K562 (cell line): ENCODE data around the gene ZSWIM6. TPM values are rescaled to one million over a fixed set of nuclear protein-coding genes. Genes with fewer than 3 reads are reported as not detected.

Source experiments
- ATAC-seq: fragments of 200-7000 bp; cut with Tn5 transposase; 3 replicates; pipeline ENCODE4 v1.9.1; 2020; ENCODE audit warnings: moderate library complexity
- BruUV-seq: library from RNA; stranded (reverse); fragments of 400-500 nt; replicated peaks from 2 replicates; lab custom pipeline; 2021; lab: Mats Ljungman, UMichigan
- CTCF ChIA-PET: fragments of 300-600 bp; formaldehyde crosslinking; extraction: SDS; loops from one replicate; lab custom pipeline; 2021; ENCODE audit warnings: low intra/inter-chr PET ratio; lab: Yijun Ruan, JAX
- POLR2A ChIA-PET: fragments of 300-600, 350-650 bp; sonication (Branson Sonifier 250); formaldehyde crosslinking; extraction: SDS; loops from one replicate; lab custom pipeline; 2021; ENCODE audit warnings: antibody characterized with exemption, inconsistent platforms; lab: Yijun Ruan, JAX
- DNase-seq, 4 experiments: peaks; one replicate each; pipeline versions ENCODE4 v3.0.0 to v3.0.0-alpha.2; 2011 to 2018; ENCODE audit warnings: low spot score in 3 of 4, mixed read lengths in 3 of 4; ENCODE audit errors: extremely low read depth in 1 of 4
- FAIRE-seq: peaks from 2 replicates; lab custom pipeline; 2011; peaks lifted over from hg19 to GRCh38; lab: Jason Lieb, UNC
- H2AFZ ChIP-seq: 2 replicates; pipeline ENCODE4 v1.6.0; 2011; ENCODE audit warnings: low read depth, low read length, control low read depth, inconsistent platforms
- H3K27ac ChIP-seq: fragments of 200-600 bp; 3 replicates; pipeline ENCODE4 v1.8.0; 2011; ENCODE audit warnings: low read depth, mild to moderate bottlenecking, control low read depth, inconsistent platforms, low read length, moderate library complexity, mixed read lengths; ENCODE audit errors: extremely low read depth
- H3K27me3 ChIP-seq, 2 experiments: fragments of 300-600 bp in 1 of 2; 2 replicates in 1 of 2; 3 replicates in 1 of 2; pipeline versions ENCODE4 v1.6.0 to v1.8.0; 2011; ENCODE audit warnings: inconsistent platforms in 2 of 2, low read length in 2 of 2, mild to moderate bottlenecking in 1 of 2, mixed read lengths in 1 of 2, moderate library complexity in 1 of 2; ENCODE audit not compliant: control insufficient read depth in 2 of 2, insufficient read depth in 2 of 2
- H3K36me3 ChIP-seq: fragments of 300-600 bp; 3 replicates; pipeline ENCODE4 v1.8.0; 2011; ENCODE audit warnings: mild to moderate bottlenecking, low read length, inconsistent platforms; ENCODE audit not compliant: control insufficient read depth, insufficient read depth
- H3K4me1 ChIP-seq, 2 experiments: fragments of 200-600 bp in 1 of 2; replicated peaks in 1 of 2; 2 replicates in 1 of 2; 3 replicates in 1 of 2; pipeline versions ENCODE4 v1.5.1 to v1.8.0; 2011; ENCODE audit warnings: inconsistent platforms in 2 of 2, low read length in 2 of 2, mild to moderate bottlenecking in 1 of 2, mixed read lengths in 1 of 2, moderate library complexity in 1 of 2; ENCODE audit not compliant: control insufficient read depth in 2 of 2, insufficient read depth in 2 of 2
- H3K4me2 ChIP-seq: 2 replicates; pipeline ENCODE4 v1.6.1; 2011; ENCODE audit warnings: low read length, control low read depth, inconsistent platforms, mixed read lengths; ENCODE audit not compliant: insufficient read depth
- H3K4me3 ChIP-seq: fragments of 200-600 bp; sonication (generic), shearing (Covaris generic); 2 replicates; pipeline ENCODE4 v1.5.1; 2016; ENCODE audit warnings: control low read depth, inconsistent platforms
- H3K79me2 ChIP-seq: fragments of 200-600 bp; 3 replicates; pipeline ENCODE4 v1.8.0; 2011; ENCODE audit warnings: low read length, inconsistent platforms; ENCODE audit not compliant: control insufficient read depth, insufficient read depth
- H3K9ac ChIP-seq, 2 experiments: 2 replicates each; pipeline versions ENCODE4 v1.6.0 to v1.6.1; 2011; ENCODE audit warnings: low read depth in 2 of 2, low read length in 2 of 2, control low read depth in 1 of 2, inconsistent platforms in 1 of 2, mild to moderate bottlenecking in 1 of 2, mixed read lengths in 1 of 2; ENCODE audit not compliant: insufficient read depth in 1 of 2
- H3K9me1 ChIP-seq: one replicate; pipeline ENCODE4 v1.6.0; 2011; ENCODE audit warnings: inconsistent platforms, mild to moderate bottlenecking, low read length, moderate library complexity; ENCODE audit not compliant: control insufficient read depth, insufficient read depth
- H3K9me3 ChIP-seq: replicated peaks from 2 replicates; pipeline ENCODE4 v1.5.1; 2011; ENCODE audit warnings: low read depth, low read length, inconsistent platforms; ENCODE audit not compliant: control insufficient read depth, insufficient read depth
- H4K20me1 ChIP-seq: replicated peaks from 2 replicates; pipeline ENCODE4 v1.6.1; 2011; ENCODE audit warnings: low read length, inconsistent platforms, mixed read lengths; ENCODE audit not compliant: control insufficient read depth, insufficient read depth
- ASH1L ChIP-seq: fragments of 450-650 bp; IDR thresholded peaks from 2 replicates; pipeline ENCODE4 v1.6.1; 2018; ENCODE audit warnings: borderline replicate concordance, mild to moderate bottlenecking, low read depth; ENCODE audit not compliant: partially characterized antibody
- CBX8 ChIP-seq: fragments of 200-600 bp; sonication (generic); IDR thresholded peaks from 2 replicates; pipeline ENCODE4 v1.6.1; 2012; ENCODE audit warnings: borderline replicate concordance, mixed run types, low read depth, mild to moderate bottlenecking, moderate library complexity, mixed read lengths, low read length, control low read depth, inconsistent platforms; ENCODE audit not compliant: poor library complexity, severe bottlenecking; ENCODE audit errors: extremely low read depth
- FOXJ3 ChIP-seq: sonication (generic); formaldehyde crosslinking; IDR thresholded peaks from 2 replicates; pipeline ENCODE4 v1.4.0; 2020; ENCODE audit warnings: mild to moderate bottlenecking, missing genetic modification reagents
- HNRNPLL ChIP-seq: fragments of 200-400 bp; formaldehyde crosslinking; IDR thresholded peaks from 2 replicates; pipeline ENCODE4 v1.6.1; 2017; ENCODE audit warnings: low read length, low read depth, mild to moderate bottlenecking; ENCODE audit not compliant: poor library complexity, severe bottlenecking
- KDM1A ChIP-seq, 2 experiments: fragments of 450-650 bp; IDR thresholded peaks; 2 replicates each; pipeline ENCODE4 v1.6.1; 2016; ENCODE audit warnings: mild to moderate bottlenecking in 2 of 2
- KHSRP ChIP-seq: fragments of 450-650 bp; IDR thresholded peaks from 2 replicates; pipeline ENCODE4 v1.6.1; 2017
- NR1H2 ChIP-seq: sonication (generic); formaldehyde crosslinking; IDR thresholded peaks from 2 replicates; pipeline ENCODE4 v1.4.0; 2020; ENCODE audit warnings: mild to moderate bottlenecking, missing genetic modification reagents
- NR3C1 ChIP-seq: sonication (generic); formaldehyde crosslinking; IDR thresholded peaks from 2 replicates; pipeline ENCODE4 v1.8.1; 2022; ENCODE audit warnings: missing genetic modification reagents
- POLR2A ChIP-seq: fragments of 450-650 bp; conservative IDR thresholded peaks from 2 replicates; pipeline ENCODE4 v1.6.1; 2016
- POU5F1 ChIP-seq: fragments of 150-350 bp; IDR thresholded peaks from 2 replicates; pipeline ENCODE4 v1.6.1; 2014; ENCODE audit warnings: borderline replicate concordance, low read length, low read depth, mild to moderate bottlenecking; ENCODE audit not compliant: partially characterized antibody
- SAFB ChIP-seq: fragments of 200-400 bp; formaldehyde crosslinking; IDR thresholded peaks from 2 replicates; pipeline ENCODE4 v1.6.1; 2017; ENCODE audit warnings: low read depth, low read length, borderline replicate concordance
- TCF7L2 ChIP-seq: fragments of 150-350 bp; IDR thresholded peaks from 2 replicates; pipeline ENCODE4 v1.6.1; 2016; ENCODE audit warnings: low read depth, mild to moderate bottlenecking, low read length, moderate library complexity
- ZNF518B ChIP-seq: fragments of 250-450 bp; sonication (Bioruptor Pico); IDR thresholded peaks from 2 replicates; pipeline ENCODE4 v1.5.0; 2021; ENCODE audit warnings: mild to moderate bottlenecking, moderate library complexity
- WGBS: fragments of 100-300 bp; shearing (Covaris generic); methylation state at CpG from one replicate; pipeline ENCODE4 v1.1.6; 2016; ENCODE audit warnings: low coverage, mixed read lengths; ENCODE audit not compliant: insufficient coverage; ENCODE audit errors: missing lambda C conversion rate; 5-methylcytosine and 5-hydroxymethylcytosine counted together
- in situ Hi-C: fragments of 300-500 bp; cut with MboI; formaldehyde crosslinking; loops from 4 replicates; pipeline ENCODE4 v1.15.0; 2018; ENCODE audit warnings: inconsistent platforms, mixed read lengths
- intact Hi-C: fragments of 100-400 bp; cut with micrococcal nuclease; formaldehyde crosslinking; loops from 2 replicates; pipeline ENCODE4 v1.14.2; 2022
- polyA plus RNA-seq, 8 experiments: library from polyadenylated mRNA; depleted of rRNA in 4 of 8; stranded (reverse) in 5 of 8; unstranded in 3 of 8; fragments of >200 nt; fragmentation: Nextera tagmentation in 2 of 8; fragmentation: Illumina TruSeq in 1 of 8; extraction: Ambion mirVana in 2 of 8; extraction: Trizol in 1 of 8; gene quantifications; 2 replicates each; pipeline versions ENCODE4 v1.2.1 to v1.2.3, GENCODE V29; 2011 to 2014; ENCODE audit warnings: inconsistent platforms in 1 of 8, missing spikeins in 1 of 8
- total RNA-seq, 7 experiments: library from RNA; depleted of rRNA in 6 of 7; stranded (reverse); fragments of >200 nt in 6 of 7; fragmentation: Illumina TruSeq in 2 of 7; extraction: Trizol in 2 of 7; gene quantifications; 2 replicates each; pipeline versions ENCODE4 v1.2.1 to v1.2.3, GENCODE V29; 2011 to 2021; ENCODE audit warnings: low replicate concordance in 1 of 7

ZSWIM6 gene
- total and polyA plus RNA-seq, 9 of the 15 experiments (the other 6 are each of a cell fraction or from before 2014, with no cell fraction given), result 0.81 to 3.2 (median 2.0) TPM

GRCh38 chr5:61466017-61466416 is 134.0 kb downstream of the ZSWIM6 start:
- ATAC-seq, result no peak
- Histone ChIP-seq H3K9ac (no peak overlapping the region), H3K9me3 (no peaks in the 10 kb centered on the region), H4K20me1 (0 out of 2 replicates have a peak, but pooled peaks cover 5% of the 10 kb centered on the region), H2AFZ (no peak overlapping the region), H3K4me1 (no peaks in the 10 kb centered on the region), H3K27me3 (no peaks in the 10 kb centered on the region; a peak in 1 of 5 replicates), H3K4me2 (no peak overlapping the region), H3K27ac (no peak overlapping the region), H3K4me3 (no peak overlapping the region), H3K9me1 (no peaks in the 10 kb centered on the region), H3K79me2 (no peaks in the 10 kb centered on the region), H3K36me3 (no peaks in the 10 kb centered on the region)
- DNase-seq, result no peak
- POLR2A ChIA-PET, result no interaction called here
- CTCF ChIA-PET, result no interaction called here
- WGBS, result 0% methylated on average over 1 of the region's 1 CpG
- FAIRE-seq, result no peak
- TF ChIP-seq KHSRP (no peak), CBX8 (peak; percentile 67)
- BruUV-seq, result no TSS peak
- in situ Hi-C loops, result no loop called here
- intact Hi-C loops, result no loop called here

GRCh38 chr5:61467766-61468482 is 135.9 kb downstream of the ZSWIM6 start:
- Histone ChIP-seq H3K36me3 (no peaks in the 10 kb centered on the region), H3K9me3 (no peaks in the 10 kb centered on the region), H3K9me1 (no peaks in the 10 kb centered on the region), H3K79me2 (no peaks in the 10 kb centered on the region), H4K20me1 (no peaks in the 10 kb centered on the region), H3K4me3 (no peak overlapping the region), H2AFZ (no peak overlapping the region), H3K4me1 (no peaks in the 10 kb centered on the region), H3K27ac (no peak overlapping the region), H3K27me3 (peaks cover 0 to 4% of the 10 kb centered on the region in 2 experiments; a peak in 1 of 5 replicates), H3K9ac (no peak overlapping the region), H3K4me2 (no peak overlapping the region)
- in situ Hi-C loops (no loop called here), intact Hi-C loops (no loop called here)
- 3% methylated on average over 2 of the region's 2 CpGs for WGBS
- ATAC-seq (no peak), DNase-seq (no peak), FAIRE-seq (no peak)
- POLR2A ChIA-PET, result no interaction called here
- CTCF ChIA-PET, result no interaction called here
- BruUV-seq, result no TSS peak
- TF ChIP-seq KHSRP, result no peak
- TF ChIP-seq ZNF518B (CRISPR knock-in tag), result no peak
- TF ChIP-seq HNRNPLL, result no peak
- no peak for TF ChIP-seq POU5F1
- TF ChIP-seq SAFB, result no peak
- no peak for TF ChIP-seq NR3C1 (CRISPR knock-in tag)
- no peak for TF ChIP-seq TCF7L2
- no peak for TF ChIP-seq ASH1L
- TF ChIP-seq FOXJ3, result no peak
- TF ChIP-seq KDM1A (IDR thresholded peaks at IDR 0.05), result no peak
- no peak for TF ChIP-seq POLR2A
- no peak for TF ChIP-seq NR1H2 (CRISPR knock-in tag)
